Glomerular endothelial cell (primary cell): Measurements from ENCODE around the gene ZNF415. TPM values are rescaled to one million over a fixed set of nuclear protein-coding genes. Genes with fewer than 3 reads are reported as not detected.

Experiments used
- DNase-seq: peaks from one replicate; pipeline ENCODE4 v3.0.0-alpha.2; 2011; ENCODE audit warnings: low read depth, low spot score; ENCODE audit errors: extremely low read depth
- total RNA-seq: library from RNA; depleted of rRNA; stranded (reverse); fragments of >200 nt; gene quantifications from 2 replicates; pipeline ENCODE4 v1.2.3, GENCODE V29; 2015

ZNF415 gene
- total RNA-seq, 1 donor from 2014 or later, result 1.6 TPM

DNA sequence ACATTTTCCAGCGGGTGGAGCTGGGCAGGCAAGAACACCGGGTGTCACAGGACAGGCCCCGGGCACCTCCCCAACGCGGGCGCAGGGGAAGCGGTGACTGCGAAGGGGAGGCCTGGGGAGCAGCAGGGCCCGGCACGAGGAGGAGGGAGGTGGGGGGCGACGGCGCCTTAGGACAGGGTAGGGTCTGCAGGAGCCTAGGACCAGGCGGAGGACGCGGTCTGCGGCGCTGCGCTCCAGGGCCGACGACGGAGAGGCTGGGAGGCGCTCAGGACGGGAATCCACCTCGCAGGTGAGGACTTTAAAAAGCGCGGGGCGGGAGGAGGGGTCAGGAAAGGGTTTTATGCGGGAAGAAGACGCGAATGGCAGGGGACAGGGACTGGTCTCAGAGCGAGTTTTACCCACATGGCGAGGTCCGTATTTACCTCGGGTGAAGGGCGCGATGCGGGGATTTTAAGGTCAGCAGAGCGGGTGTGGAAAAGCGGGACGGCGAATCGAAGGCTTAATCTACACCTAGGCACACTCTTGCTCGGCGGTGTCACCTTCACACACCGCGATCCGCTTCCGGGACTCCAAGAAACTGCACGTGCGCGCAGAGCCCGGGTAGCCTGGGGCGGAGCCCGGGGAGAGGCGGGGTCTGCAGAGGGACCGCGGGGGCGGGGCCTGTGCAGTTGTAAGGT, 74.7 kb downstream of the ZNF415 start:
- no peak for DNase-seq

Other genes starting within 250 kb of the ZNF415 start
- gene ZNF320, start 235.3 kb downstream of the ZNF415 start, total RNA-seq, result 8.3 and 13.7 TPM in 2 replicates
- 2.1 and 2.4 TPM in 2 replicates for gene ZNF888, start 209.5 kb downstream of the ZNF415 start, total RNA-seq
- gene ZNF816, start 170.0 kb downstream of the ZNF415 start, total RNA-seq, result 3.0 and 8.4 TPM in 2 replicates
- not detected in 2 replicates for gene ERVV-1, start 119.0 kb downstream of the ZNF415 start, total RNA-seq
- not detected in 2 replicates for gene ERVV-2, start 88.2 kb downstream of the ZNF415 start, total RNA-seq
- 24.2 and 30.2 TPM in 2 replicates for gene ZNF160, start 29.5 kb downstream of the ZNF415 start, total RNA-seq
- gene ZNF347, start 26.1 kb upstream of the ZNF415 start, total RNA-seq, result 4.5 and 6.0 TPM in 2 replicates
- 1.9 and 2.5 TPM in 2 replicates for gene ZNF665, start 60.4 kb upstream of the ZNF415 start, total RNA-seq
- gene ZNF677, start 122.0 kb upstream of the ZNF415 start, total RNA-seq, result 18.7 and 28.1 TPM in 2 replicates
- gene VN1R2, start 125.4 kb upstream of the ZNF415 start, total RNA-seq, result not detected in 2 replicates
- gene VN1R4, start 134.8 kb upstream of the ZNF415 start, total RNA-seq, result not detected in 2 replicates
- 5.1 and 5.3 TPM in 2 replicates for gene ZNF845, start 200.8 kb upstream of the ZNF415 start, total RNA-seq
- 2.6 and 2.7 TPM in 2 replicates for gene ZNF525, start 232.8 kb upstream of the ZNF415 start, total RNA-seq